Naive thymus-derived CD8-positive, alpha-beta T cell (primary cell): ENCODE results near the gene ANKH. TPM values are rescaled to one million over a fixed set of nuclear protein-coding genes. Genes with fewer than 3 reads are reported as not detected.

Experiments
- ATAC-seq, 2 donors: fragments of 150-1000 bp; cut with Tn5 transposase in 1 of 2; sonication (Bioruptor Pico), chemical (Tn5 transposase) in 1 of 2; 1 replicate in 1 of 2; 2 replicates in 1 of 2; pipeline ENCODE4 v1.10.0; 2021; ENCODE audit warnings: mild to moderate bottlenecking in 2 of 2, moderate library complexity in 2 of 2
- POLR2A ChIA-PET: fragments of 350-600 bp; sonication (Branson Sonifier 250); formaldehyde crosslinking; loops from one replicate; lab custom pipeline; 2021; ENCODE audit warnings: antibody characterized with exemption; lab: Charles Lee
- DNase-seq, 10 donors: peaks; one replicate each; pipeline versions ENCODE4 v3.0.0 to v3.0.0-alpha.2; 2020 to 2022
- H3K27ac Mint-ChIP-seq, 10 donors: one replicate each; pipeline ENCODE4 v1.8.0; 2020 to 2022; ENCODE audit warnings: mild to moderate bottlenecking in 10 of 10, mixed read lengths in 10 of 10, moderate library complexity in 4 of 10, inconsistent platforms in 1 of 10
- H3K27me3 Mint-ChIP-seq, 5 donors: one replicate each; pipeline ENCODE4 v1.8.0; 2021 to 2022; ENCODE audit warnings: mixed read lengths in 5 of 5
- H3K36me3 Mint-ChIP-seq, 3 donors: one replicate each; pipeline ENCODE4 v1.8.0; 2020 to 2022; ENCODE audit warnings: mixed read lengths in 3 of 3, mild to moderate bottlenecking in 2 of 3, inconsistent platforms in 1 of 3
- H3K4me1 Mint-ChIP-seq, 4 donors: one replicate each; pipeline ENCODE4 v1.8.0; 2021 to 2022; ENCODE audit warnings: mixed read lengths in 4 of 4
- H3K4me3 Mint-ChIP-seq, 10 donors: one replicate each; pipeline ENCODE4 v1.8.0; 2020 to 2022; ENCODE audit warnings: mild to moderate bottlenecking in 10 of 10, mixed read lengths in 10 of 10, moderate library complexity in 6 of 10, inconsistent platforms in 1 of 10
- H3K9me3 Mint-ChIP-seq, 9 donors: one replicate each; pipeline ENCODE4 v1.8.0; 2020 to 2022; ENCODE audit warnings: mixed read lengths in 9 of 9, mild to moderate bottlenecking in 3 of 9, inconsistent platforms in 1 of 9, moderate library complexity in 1 of 9
- polyA plus RNA-seq, 3 donors: library from polyadenylated mRNA; unstranded; fragments of 300-500 nt; fragmentation: Illumina TruSeq; gene quantifications; one replicate each; pipeline ENCODE4 v1.2.3, GENCODE V29; 2021
- total RNA-seq, 8 experiments: library from RNA in 2 of 8; stranded (reverse) in 2 of 8; gene quantifications; one replicate each; pipeline ENCODE4 v1.2.3 and lab custom pipeline; 2021 to 2026

ANKH gene
- total and polyA plus RNA-seq, 5 experiments from 2014 or later = 29.1 to 162 (median 41.3) TPM

DNA sequence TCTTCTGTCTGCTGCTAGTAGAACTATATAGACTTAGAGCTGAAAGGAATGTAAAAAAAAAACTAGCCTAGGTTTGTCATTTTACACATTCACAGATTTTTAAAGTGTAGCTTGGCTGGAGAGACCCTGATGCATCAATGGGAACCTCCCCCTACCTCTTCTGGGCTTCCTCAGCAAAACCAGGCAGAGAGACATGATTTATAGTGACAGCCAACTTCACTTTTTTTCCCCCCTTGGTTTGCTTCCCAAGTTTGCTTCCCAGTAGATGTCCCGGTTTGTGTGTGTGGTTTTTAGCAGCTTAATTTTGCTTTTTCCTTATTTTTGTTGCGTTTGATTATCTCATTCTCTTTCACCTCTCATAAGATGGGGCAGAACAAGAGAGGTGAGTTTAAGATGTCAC, 205.2 kb downstream of the ANKH start:
- ATAC-seq = no peak
- Mint-ChIP-seq H3K27me3 (no peaks in the 10 kb centered on the region), H3K9me3 (no peaks in the 10 kb centered on the region), H3K36me3 (peaks cover 0 to under 1% (median 0%) of the 10 kb centered on the region in 3 donors), H3K4me1 (peaks cover 38 to 77% (median 75%) of the 10 kb centered on the region in 4 donors), H3K27ac (peak overlapping the region; percentile 89 to 97 (median 94)), H3K4me3 (peak overlapping the region; percentile 87 to 98 (median 94))
- POLR2A ChIA-PET = interaction anchor here (1.1 to 2.2 kb wide), 3 partner anchors 12 to 327 kb away, joined by 3 to 9 read pairs (median 4); no protein-coding TSS in a partner anchor
- no peak for DNase-seq

DNA sequence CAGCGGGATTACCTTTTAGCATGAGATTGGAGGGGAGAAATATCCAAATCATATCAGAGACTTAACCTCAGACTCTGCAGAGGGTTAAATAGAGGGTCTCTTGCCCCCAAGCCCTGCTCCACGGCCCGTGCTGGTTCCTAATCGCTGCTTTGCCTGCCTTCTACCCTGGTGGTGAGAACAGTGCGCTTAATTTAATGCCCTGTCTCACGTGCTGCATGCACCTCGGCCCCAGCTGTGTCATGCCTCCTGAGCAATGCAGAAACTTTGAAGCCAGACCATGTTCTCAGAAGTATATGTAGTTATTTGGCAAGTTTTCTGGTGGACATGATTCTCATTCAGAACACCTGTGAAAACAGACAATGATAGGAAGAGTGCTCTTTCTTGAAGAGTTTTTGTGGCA, 205.6 kb downstream of the ANKH start:
- Mint-ChIP-seq H3K4me1 (peaks cover 36 to 76% (median 75%) of the 10 kb centered on the region in 4 donors), H3K27ac (peak overlapping the region; percentile 89 to 97 (median 94)), H3K27me3 (no peaks in the 10 kb centered on the region), H3K36me3 (no peaks in the 10 kb centered on the region), H3K4me3 (peak overlapping the region; percentile 87 to 98 (median 94)), H3K9me3 (no peaks in the 10 kb centered on the region)
- DNase-seq (peak; percentile 22 to 68 (median 46)), ATAC-seq (peak; percentile 53 to 54)
- POLR2A ChIA-PET = interaction anchor here (1.1 to 2.2 kb wide), 2 partner anchors 40 to 327 kb away, joined by 4 to 9 read pairs; no protein-coding TSS in a partner anchor

DNA sequence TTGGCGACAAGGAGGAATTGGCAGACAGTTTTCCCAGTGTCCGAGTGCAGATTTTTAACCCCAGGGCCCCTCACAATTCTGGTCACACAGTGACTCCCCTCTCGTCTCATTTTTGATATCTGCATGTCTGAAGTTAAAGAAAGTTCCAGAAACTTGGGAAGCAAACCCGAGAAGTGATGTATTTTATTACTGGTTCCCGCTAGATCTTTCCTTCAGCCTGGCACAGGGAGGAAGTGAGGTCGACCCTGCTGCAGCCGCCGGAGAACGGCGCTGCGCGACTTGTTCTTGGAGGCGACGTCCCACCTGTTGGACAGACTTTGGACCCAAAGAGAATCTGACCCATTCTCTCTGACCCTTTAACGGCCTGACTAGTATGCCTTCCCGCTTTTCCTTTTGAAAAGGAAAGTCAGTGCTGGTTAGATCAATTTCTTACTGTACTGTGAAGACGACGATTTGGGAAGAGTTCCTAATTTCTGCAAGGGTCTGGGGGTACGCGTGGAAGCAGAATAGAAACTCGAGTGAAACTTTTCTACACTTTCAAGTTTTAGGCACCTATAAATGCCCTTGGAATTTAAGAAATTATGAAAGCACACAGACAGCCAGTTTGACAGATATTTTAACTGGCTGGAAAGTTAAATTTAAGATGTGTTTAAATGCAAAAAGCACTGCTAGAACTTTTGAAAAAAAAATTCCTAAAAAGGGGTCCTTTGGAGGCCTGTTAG, 206.3 kb downstream of the ANKH start:
- Mint-ChIP-seq H3K36me3 (no peaks in the 10 kb centered on the region), H3K27me3 (no peaks in the 10 kb centered on the region), H3K4me1 (peaks cover 38 to 77% (median 74%) of the 10 kb centered on the region in 4 donors), H3K9me3 (no peaks in the 10 kb centered on the region), H3K27ac (peak overlapping the region; percentile 89 to 97 (median 95)), H3K4me3 (peak overlapping the region; percentile 87 to 98 (median 94))
- peak in 2 of 10 donors; percentile 18 to 21 for DNase-seq
- ATAC-seq = no peak
- POLR2A ChIA-PET = interaction anchor here (1.1 to 2.2 kb wide), 3 partner anchors 41 to 328 kb away, joined by 4 to 9 read pairs (median 4); no protein-coding TSS in a partner anchor

DNA sequence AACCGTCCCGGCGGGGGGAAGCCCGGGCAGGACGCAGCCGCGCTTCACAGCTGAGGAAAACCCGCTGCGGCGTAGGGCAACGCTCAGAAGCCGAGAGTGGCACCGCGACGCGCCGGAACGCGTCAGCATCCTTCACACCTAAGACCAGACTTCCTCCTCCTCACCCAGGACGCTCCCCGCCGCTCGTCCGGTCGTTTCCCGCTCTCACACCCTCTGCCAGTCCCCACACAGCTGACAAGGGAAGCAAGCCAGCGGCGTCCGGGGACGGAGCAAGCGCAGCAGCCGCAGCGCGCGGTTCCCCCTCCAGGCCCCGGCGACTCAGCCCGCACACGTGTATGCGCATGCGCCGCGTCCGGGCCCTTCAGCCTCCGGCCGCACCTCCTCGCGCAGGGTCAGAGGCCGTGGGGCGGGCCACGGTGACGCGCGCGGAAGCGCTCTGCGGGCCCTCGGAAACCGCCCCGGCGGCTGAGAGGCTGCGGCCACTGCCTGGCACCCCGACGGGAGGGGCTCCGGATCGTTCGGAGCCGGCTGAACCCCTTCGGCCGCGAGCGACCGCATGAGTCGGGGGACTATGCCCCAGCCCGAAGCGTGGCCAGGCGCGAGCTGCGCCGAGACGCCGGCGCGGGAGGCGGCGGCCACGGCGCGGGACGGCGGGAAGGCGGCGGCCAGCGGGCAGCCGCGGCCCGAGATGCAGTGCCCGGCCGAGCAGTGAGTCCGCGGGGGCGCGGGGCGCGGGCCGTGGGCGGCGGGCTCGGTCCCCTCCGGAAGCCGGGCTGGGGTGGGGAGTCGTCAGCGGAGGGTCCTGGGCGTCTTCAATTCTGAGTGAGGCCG, 207.1 kb downstream of the ANKH start, which contains the start of gene OTULIN:
OTULIN (plus strand) TSS at position 449 of the 831 bp plus-strand sequence; CDS start at position 557, 108 bp downstream.
- no peaks in the 10 kb centered on the region for H3K36me3 Mint-ChIP-seq
- peak; percentile 72 to 77 for ATAC-seq
- H3K27me3 Mint-ChIP-seq = no peaks in the 10 kb centered on the region
- peaks cover 38 to 77% (median 68%) of the 10 kb centered on the region in 4 donors for H3K4me1 Mint-ChIP-seq
- POLR2A ChIA-PET = interaction anchor here (0.9 to 1.6 kb wide), 4 partner anchors 10 to 329 kb away, joined by 3 to 4 read pairs (median 4); no protein-coding TSS in a partner anchor
- H3K4me3 Mint-ChIP-seq = peak within 1 kb of the TSS; percentile 93 to 99 (median 96)
- H3K9me3 Mint-ChIP-seq = no peaks in the 10 kb centered on the region
- peak within 1 kb of the TSS; percentile 91 to 99 (median 97) for H3K27ac Mint-ChIP-seq
- DNase-seq = peak; percentile 66 to 86 (median 76)

DNA sequence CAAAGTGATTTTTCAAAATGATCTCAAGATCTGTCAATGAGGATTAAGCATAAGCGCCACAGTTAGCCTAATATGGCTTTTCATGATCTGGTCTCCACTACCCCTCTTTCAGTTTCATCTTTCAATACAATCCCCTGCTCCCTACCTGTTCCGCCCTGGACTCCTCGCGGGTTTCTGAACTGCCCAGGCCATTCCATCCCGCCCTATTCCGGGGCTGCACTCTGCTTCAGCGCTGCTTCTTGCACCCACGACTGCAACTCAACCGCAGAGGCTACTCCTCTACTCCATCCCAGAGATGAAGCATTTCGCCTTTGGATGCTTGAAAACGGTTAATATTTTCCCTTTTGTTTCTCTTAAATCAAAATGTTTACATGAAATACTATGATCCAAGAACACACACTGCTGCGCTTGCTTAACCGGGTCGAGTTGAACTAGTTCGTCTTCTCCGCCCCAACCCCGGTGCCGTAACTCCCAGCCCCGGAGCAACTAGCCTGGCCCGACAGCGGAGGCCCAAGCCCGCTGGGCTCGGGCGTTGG, 207.8 kb downstream of the ANKH start:
- peak in 1 of 2 donors; percentile 1 for ATAC-seq
- POLR2A ChIA-PET = interaction anchor here (0.9 to 1.6 kb wide), 4 partner anchors 11 to 329 kb away, joined by 3 to 4 read pairs (median 4); no protein-coding TSS in a partner anchor
- peaks cover 38 to 71% (median 64%) of the 10 kb centered on the region in 4 donors for H3K4me1 Mint-ChIP-seq
- H3K9me3 Mint-ChIP-seq = no peaks in the 10 kb centered on the region
- peak in 1 of 10 donors; percentile 15 for DNase-seq
- H3K27ac Mint-ChIP-seq = peak overlapping the region; percentile 91 to 99 (median 97)
- H3K4me3 Mint-ChIP-seq = peak overlapping the region; percentile 92 to 99 (median 95)
- H3K27me3 Mint-ChIP-seq = no peaks in the 10 kb centered on the region
- no peaks in the 10 kb centered on the region for H3K36me3 Mint-ChIP-seq

DNA sequence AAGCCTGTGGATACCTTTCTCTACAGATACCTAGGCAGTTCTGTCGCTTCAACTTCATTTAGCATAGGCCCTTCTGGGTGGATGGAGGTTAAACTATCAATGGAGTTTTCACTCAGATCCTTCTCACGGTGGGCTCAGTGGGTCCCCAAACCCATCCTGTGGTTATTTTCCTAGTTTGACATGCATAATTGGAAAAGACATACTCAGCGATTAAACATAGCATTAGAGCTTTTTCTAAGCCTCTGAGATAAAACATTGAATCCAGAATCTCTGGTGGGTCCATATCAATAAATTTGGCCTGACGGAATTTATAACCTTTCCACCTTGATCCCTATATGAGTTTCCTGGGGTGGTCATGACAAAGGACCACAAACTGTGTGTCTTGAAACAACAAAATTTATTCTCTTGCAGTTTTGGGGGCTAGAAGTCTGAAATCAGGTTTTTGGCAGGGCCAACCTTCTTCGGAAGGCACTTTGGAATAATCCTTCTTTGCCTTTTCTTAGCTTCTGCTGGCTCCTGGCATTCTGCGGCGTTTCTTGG, 208.8 kb downstream of the ANKH start:
- DNase-seq = no peak
- H3K9me3 Mint-ChIP-seq = no peaks in the 10 kb centered on the region
- no peak for ATAC-seq
- no peaks in the 10 kb centered on the region for H3K27me3 Mint-ChIP-seq
- peak overlapping the region in 8 of 10 donors; percentile 38 to 98 (median 80) for H3K27ac Mint-ChIP-seq
- POLR2A ChIA-PET = interaction anchor here (1.3 kb wide), 1 partner anchor 12 kb away, joined by 4 read pairs; no protein-coding TSS in a partner anchor
- H3K4me3 Mint-ChIP-seq = peak overlapping the region in 9 of 10 donors; percentile 24 to 99 (median 95)
- peaks cover 32 to 61% (median 54%) of the 10 kb centered on the region in 4 donors for H3K4me1 Mint-ChIP-seq
- H3K36me3 Mint-ChIP-seq = no peaks in the 10 kb centered on the region

DNA sequence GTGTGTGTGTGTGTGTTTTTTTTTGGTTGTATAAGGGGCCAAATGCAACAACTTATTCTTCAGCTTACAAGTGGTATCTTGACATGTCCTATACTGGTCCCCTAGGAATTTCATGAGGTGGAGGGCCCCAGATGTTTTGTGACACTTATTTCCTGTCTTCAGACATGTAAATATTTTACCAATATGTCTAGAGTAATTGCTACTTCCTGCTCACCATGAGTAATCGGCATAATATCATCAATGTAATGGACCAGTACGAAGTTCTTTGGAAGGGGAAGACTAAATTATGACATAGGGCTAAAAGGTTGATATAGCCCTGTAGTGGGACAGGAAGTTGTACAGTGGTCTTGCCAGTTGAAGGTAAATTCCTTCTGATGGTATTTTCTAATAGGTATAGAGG, 210.7 kb downstream of the ANKH start:
- Mint-ChIP-seq H3K4me3 (no peak overlapping the region), H3K27me3 (no peaks in the 10 kb centered on the region), H3K27ac (peak overlapping the region in 4 of 10 donors; percentile 2 to 8 (median 5)), H3K36me3 (no peaks in the 10 kb centered on the region), H3K9me3 (no peaks in the 10 kb centered on the region), H3K4me1 (peaks cover 21 to 41% (median 35%) of the 10 kb centered on the region in 4 donors)
- ATAC-seq = no peak
- POLR2A ChIA-PET = interaction anchor here (0.9 kb wide), 1 partner anchor 12 kb away, joined by 4 read pairs; no protein-coding TSS in a partner anchor
- DNase-seq = no peak

DNA sequence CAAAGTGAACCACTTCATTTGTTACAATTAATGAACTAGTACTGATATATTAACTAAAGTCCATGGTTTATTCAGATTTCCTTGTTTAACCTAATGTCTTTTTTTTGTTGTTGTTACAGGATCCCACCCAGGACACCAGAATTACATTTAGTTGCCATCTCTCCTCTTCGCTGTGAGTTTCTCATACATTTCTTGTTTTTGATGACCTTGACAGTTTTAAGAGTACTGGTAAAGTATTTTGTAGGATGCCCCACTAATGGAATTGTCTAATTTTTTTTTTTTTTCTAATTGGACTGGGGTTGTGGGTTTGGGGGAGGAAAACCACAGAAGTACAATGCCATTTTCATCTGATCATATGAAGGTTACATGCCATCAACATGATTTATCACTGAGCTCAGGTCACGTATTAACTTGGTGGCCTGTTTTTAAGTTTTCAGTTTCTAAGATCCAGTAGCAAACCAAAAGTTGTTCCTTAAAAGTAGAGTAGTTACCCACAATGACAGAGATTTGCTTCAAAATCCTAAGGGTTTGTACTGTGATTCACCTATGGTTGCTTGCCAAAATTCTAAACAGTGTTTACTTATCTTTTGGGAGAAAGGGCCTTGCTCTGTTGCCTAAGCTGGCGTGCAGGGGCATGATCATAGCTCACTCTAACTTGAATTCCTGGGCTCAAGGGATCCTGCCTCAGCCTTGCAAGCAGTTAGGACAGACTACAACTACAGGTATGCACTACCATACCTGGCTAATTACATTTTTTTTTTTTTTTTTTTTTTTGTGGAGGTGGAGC, 211.6 kb downstream of the ANKH start:
- POLR2A ChIA-PET = no interaction called here
- Mint-ChIP-seq H3K4me1 (peaks cover 20 to 39% (median 33%) of the 10 kb centered on the region in 4 donors), H3K36me3 (no peaks in the 10 kb centered on the region), H3K9me3 (no peaks in the 10 kb centered on the region), H3K4me3 (no peak overlapping the region), H3K27me3 (no peaks in the 10 kb centered on the region), H3K27ac (peak overlapping the region in 1 of 10 donors; percentile 2)
- DNase-seq = no peak
- no peak for ATAC-seq

DNA sequence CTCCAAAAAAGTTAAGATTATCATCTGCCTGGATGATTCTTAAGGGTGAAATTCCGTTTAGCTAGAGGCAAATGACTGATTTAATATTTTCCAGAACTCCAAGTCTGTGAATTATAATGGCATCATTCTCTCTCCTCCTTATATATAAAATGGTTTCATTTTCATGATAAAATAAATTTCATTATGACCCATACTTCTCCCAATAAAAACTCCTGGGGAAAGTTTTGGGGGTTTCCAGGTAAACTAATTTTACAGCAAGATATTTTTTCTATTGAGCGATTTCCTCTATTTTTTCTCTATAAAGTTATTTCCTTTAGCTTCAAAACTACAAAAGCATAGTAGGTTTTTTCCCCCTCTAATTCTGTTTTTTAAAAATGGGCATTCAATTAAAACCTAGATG, 214.7 kb downstream of the ANKH start:
- Mint-ChIP-seq H3K36me3 (no peaks in the 10 kb centered on the region), H3K4me1 (peaks cover 9 to 19% (median 15%) of the 10 kb centered on the region in 4 donors), H3K9me3 (no peaks in the 10 kb centered on the region), H3K27me3 (no peaks in the 10 kb centered on the region), H3K27ac (no peak overlapping the region), H3K4me3 (no peak overlapping the region)
- DNase-seq = no peak
- no peak for ATAC-seq
- POLR2A ChIA-PET = no interaction called here

DNA sequence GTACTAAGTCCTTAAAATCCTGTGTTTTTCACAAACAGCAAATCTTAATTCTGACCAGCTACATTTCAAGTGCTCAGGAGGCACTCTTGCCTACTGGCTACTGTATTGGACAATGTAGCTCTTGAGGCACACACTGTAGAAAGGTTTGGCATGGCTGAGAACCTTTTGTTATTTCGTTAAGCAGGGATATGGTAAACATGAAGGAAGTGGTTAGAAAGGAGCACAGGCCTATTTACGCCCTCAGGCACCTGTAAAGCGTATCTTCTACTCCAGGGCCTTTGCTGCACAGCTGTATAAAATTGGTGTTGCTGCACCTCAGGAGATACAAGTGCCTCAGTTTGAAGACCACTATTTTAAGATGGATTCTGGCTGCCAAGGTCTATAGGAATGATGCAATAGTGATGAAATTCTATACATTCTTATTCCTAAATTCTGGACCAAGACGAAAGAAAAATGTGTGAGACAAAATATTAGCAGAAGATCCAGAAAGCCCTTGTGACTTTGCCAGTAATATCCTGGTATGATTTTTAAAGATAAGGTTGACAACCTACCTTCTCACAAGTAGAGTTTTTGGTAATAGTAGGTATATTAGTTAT, 216.3 kb downstream of the ANKH start:
- Mint-ChIP-seq H3K27ac (no peak overlapping the region), H3K4me1 (peaks cover 5 to 9% (median 6%) of the 10 kb centered on the region in 4 donors), H3K27me3 (peaks cover 0 to 4% (median 0%) of the 10 kb centered on the region in 5 donors), H3K9me3 (no peaks in the 10 kb centered on the region), H3K36me3 (no peaks in the 10 kb centered on the region), H3K4me3 (no peak overlapping the region)
- DNase-seq (no peak), ATAC-seq (no peak)
- POLR2A ChIA-PET = interaction anchor here (0.6 to 1.0 kb wide), 2 partner anchors 12 to 1967 kb away, joined by 3 read pairs; no protein-coding TSS in a partner anchor
